GM18499 (cell line): ENCODE measurements around the gene SUGP2.

ENCODE experiments used
- ATAC-seq: cut with Tn5 transposase; IDR thresholded peaks from one replicate; pipeline ENCODE4 v1.9.1; 2021; ENCODE audit warnings: moderate number of reproducible peaks; ENCODE audit not compliant: insufficient read depth, unreplicated experiment

The SUGP2 gene

DNA sequence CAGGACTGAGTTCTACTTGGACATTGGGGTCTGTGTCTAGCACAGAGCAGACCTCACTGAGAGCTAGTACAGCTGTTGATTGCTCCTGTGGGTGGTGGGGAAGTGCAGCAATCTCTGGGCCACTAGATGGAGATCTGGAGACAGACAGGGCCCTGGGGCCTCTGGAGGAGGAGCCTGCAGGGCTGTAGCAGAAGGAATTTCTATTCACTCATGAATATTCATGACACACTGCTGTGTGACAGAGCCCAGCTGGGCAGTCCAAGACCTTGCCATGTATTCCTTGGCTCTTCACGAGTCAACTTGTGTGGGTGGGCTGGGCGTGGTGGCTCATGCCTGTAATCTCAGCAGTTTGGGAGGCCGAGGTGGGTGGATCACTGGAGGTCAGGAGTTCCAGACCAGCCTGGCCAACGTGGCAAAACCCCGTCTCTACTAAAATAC is 37.5 kb downstream of the SUGP2 start:
- ATAC-seq, result no peak

DNA sequence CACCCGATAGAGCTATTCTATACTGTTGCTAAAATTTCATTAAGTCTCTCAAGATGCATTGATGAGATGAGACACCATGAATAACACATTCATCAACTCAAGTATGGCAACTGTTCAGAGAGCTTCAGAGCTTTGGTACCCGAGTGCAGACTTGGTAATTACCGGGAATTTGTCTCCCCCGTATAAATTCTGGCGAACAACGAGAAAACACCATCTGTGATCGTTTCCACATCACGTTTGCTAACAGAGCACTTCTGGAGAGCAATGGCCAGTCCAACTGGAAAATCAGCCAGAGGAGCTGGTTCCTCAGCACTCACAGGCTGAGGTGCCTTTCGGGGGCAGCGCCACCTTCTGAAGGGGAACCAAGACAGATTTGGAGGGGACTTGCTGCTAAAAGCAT is 40.2 kb downstream of the SUGP2 start:
- no peak for ATAC-seq

DNA sequence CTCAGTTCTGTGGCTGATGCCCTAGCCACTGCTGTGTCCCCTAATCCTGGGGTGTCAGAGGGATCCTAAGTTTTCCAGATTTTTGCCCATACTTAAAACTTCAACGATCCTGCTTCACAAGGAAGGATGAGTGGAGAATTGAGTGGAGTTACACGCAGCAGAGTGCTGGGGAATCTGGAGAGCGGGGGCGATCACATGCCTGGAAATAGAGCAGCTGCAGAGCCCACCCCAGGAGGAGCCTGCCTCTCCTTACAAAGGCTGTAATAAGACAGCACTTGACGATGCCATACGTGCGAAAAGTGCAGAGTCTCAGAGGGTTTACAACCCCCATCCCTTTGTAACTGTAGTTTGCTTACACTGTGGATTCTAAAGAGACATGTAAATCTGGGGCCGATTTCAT is 40.6 kb downstream of the SUGP2 start:
- no peak for ATAC-seq

DNA sequence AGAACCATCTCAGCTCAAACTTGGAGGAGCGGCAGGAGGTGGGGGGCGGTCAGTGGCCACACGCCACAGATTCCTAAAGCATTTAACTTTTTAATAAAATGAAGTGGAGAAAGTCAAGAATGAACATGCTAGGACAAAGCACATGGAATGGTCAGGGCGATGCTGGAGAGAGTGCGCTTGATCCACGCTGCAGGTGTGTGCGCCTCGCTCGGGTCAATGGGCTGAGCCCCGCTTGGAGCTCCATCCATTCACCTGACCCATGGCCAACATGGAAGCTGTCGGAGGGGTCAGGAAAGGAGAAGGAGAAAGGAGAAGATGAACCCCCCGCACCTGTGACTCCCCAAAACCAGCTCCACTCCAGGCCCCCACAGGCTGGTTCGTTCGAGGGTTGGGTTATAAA is 41.8 kb downstream of the SUGP2 start:
- no peak for ATAC-seq

DNA sequence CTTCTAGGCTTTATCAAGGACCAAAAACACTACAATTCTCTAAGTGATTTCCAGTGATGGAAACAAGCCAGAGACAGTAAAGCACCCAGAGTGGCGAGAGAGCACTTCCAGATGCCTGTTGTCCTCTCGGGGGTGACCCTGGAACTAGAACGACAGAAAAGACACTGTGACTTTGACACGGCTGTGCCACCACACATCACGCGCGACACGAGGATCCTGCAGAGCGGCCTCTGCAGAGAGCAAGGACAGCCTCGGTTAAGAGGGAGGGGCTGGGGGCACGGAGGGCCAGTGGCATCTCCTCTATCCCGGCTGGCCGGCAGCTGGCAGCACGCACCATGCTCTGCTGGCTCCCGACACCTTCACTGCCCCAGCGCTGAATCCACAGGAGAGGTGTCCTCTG is 42.3 kb downstream of the SUGP2 start:
- ATAC-seq, result no peak

DNA sequence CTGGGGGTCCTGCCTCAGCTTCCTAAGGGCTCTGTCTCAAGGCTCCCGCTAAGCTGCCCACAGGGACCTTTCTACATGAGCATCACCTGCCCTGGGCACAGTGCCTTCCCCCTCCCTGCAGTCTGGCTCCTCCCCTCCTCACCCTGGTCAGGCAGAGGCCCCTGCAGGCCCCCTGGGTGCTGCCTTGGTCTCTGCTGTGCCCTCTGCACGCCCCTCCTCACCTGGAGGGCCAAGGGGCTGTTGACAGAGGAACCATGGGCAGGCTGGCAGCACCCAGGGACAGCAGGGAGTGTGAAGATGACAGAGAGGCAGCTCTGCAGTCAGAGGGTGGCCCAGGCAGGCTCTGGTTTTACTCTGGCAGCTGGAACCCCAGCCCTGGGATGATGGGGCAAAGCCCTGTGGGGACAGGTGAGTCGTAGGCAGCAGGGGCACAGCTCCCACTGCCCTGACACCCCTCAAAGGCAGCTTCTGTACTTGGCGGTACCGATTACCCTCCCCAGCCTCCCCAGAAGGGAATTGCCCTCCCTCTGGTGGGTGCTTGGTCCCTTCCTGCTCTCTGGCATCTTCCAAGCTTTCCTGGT is 43.1 kb downstream of the SUGP2 start:
- ATAC-seq, result no peak

DNA sequence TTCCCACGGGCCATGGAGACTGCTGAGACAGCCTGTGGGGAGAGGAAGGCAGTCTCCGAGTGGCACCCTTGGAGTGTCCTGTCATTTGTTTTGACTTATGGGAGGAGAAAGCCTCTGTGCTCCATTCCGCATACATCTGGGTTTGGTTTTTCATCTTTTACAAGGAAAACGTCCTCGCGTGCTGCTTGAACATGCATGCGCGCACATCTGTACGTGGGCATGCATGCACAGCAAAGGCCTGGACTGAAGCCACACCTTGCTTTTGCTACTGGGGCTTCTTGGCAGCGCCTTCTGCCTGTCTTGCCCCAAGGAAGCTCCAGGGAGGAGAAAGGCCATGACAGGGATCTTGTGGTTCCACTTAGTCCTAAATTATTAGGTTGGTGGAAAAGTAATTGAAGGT is 44.0 kb downstream of the SUGP2 start:
- ATAC-seq, result no peak

DNA sequence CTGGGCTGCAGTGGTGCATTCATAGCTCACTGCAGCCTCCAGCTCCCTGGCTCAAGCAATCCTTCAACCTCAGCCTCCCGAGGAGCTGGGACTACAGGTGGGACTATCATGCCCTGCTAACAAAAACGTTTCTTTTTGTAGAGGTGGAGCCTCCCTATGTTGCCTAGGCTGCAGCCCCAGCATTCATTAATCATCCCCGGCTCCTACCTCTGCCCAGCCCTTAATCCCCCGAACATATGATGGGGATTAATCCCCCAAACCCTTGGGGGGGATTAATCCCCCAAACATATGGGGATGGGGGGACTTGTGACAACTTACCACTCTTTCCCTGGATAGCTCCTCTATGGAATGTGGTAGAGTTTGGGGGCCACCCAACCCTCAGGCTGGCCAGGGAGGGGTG is 45.9 kb downstream of the SUGP2 start:
- ATAC-seq, result no peak

DNA sequence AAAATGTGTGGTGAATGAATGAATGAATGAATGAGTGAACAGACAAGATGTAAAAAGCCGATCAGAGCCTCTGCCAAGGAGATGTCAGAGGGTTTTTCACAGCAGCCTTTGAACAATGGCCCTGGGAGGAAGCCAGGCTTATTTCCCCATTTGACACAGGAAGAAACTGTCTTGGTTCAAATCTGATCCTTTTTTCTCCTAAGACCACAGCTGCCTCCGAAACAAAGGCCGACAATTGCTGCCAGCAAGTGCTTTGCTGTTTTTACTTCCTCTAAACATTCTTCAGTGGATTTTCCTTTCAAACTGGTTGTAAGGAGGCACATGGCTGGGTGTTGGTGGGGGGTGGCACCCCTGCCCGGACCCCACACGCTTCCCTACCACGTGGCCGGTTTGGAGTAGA is 48.1 kb downstream of the SUGP2 start:
- ATAC-seq, result no peak

DNA sequence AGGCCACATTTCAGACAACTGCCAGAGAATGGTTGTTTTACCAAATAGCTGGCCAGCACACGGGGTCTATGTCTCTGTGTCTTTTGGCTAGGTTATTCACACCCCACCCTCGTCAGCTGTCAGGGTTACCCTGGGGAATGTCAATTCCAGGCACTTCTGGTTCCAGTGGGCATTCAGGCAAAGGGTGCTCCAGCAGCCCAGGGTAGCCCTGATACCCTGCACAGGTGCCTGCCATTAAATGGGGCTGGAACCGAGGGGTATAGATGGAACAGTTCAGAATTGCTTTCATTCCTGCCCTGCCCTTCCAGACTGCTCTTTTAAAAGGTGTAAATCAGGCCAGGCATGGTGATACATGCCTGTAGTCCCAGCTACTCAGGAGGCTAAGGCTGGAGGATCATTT is 49.1 kb downstream of the SUGP2 start:
- no peak for ATAC-seq

DNA sequence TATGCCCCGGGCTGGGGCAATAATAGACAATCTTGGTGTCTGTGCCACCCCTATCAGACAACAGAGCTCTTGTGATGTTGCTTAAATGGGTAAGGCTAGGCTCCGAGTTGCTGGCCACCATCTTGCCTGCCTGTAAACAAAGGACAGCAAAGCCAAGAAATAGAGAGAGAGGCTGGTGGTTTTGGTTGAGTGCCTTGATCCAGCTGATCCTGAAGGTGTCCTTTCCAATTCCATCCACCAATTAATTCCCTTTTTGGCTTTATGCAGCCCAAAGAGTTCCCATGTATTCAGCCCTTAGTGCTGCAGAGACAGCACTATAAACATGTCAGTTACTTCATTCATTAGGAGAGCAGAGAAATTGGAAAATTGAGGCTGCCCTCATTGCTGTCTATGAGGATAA is 50.6 kb downstream of the SUGP2 start:
- no peak for ATAC-seq

DNA sequence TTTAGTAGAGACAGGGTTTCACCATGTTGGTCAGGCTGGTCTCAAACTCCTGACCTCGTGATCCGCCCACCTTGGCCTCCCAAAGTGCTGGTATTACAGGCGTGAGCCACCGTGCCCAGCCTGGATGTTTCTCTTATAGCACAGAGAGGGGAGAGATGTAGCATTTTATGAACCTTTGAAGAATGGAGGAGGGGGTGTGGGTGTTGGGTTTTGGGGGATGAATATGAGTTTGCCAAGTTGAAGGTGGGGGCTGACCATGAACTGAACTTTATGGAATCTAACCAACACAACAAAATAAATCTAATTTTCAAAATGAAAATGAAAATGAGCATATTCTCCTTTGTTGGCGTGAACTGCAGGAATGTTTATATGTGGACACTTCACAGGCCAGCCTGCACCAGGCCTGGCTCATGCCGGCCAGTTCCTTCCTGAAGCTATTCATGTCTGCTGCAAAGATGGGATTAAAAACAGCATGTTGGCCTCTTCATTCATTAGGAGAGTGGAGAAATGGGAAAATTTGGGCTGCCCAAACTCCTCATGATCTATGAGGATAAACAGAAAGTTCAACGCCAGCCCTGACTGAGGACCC is 52.8 kb downstream of the SUGP2 start:
- no peak for ATAC-seq

DNA sequence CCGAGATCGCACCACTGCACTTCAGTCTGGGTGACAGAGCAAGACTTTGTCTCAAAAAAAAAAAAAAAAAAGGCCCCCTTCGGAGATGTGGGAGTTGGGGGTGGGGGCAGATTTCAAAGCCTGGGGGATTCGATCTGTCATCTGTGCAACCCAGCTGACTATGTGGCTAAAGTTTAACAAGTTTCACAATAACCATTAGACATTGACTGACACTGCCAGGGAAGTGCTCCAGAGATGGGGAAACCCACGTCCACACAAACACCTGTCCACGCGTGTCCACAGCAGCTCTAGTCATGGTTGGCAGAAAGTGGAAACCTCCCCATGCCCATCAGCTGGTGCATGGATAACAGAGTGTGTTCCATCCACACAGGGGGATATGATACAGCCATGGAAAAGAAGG is 54.7 kb downstream of the SUGP2 start:
- no peak for ATAC-seq

DNA sequence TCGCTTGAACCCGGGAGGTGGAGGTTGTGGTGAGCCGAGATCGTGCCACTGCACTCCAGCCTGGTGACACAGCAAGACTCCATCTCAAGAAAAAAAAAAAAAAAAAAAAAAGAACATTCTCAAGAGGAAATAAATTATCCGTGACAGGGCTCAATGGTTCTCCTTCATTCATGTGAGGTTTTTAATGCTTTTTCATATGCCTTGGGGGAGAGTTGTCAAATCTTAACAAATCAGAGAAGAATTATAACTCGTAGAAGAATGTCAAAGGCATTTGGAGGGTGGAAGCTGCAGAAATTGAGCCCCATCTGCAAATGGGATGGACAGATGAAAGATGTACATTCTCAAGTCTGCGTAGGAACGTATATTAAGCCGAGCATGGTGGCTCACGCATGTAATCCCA is 57.4 kb downstream of the SUGP2 start:
- no peak for ATAC-seq

DNA sequence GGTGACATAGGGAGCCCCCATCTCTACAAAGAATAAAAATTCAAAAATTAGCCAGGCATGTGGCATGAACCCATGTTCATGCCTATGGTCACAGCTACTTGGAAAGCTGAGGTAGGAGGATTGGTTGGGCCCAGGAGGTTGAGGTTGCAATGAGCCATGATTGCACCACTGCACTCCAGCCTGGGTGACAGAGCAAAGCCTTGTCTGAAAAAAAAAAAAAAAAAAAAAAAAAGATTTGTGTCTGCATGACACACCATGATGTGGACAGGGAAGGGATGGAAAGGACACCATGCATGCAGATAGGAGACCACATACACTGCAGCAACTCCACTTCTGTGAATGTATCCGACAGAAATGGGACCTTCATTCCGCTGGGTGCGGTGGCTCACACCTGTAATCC is 58.3 kb downstream of the SUGP2 start:
- no peak for ATAC-seq

DNA sequence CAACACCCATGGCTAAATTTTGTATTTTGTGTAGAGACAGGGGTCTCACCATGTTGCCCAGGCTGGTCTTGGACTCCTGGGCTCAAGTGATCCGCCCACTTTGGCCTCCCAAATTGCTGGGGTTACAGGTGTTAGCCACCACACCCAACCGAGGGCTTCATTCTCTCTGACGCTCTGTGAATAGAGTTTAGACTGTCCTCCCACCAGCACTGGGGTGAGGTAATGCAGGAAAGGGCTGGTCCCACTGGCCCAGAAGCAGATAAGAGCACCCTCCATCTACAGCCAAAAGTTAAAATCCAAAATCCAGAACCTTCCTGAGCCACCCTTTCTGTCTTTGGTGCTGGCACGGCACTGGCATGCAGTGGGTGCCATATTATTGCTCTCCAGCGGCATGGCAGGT is 60.5 kb downstream of the SUGP2 start:
- no peak for ATAC-seq

DNA sequence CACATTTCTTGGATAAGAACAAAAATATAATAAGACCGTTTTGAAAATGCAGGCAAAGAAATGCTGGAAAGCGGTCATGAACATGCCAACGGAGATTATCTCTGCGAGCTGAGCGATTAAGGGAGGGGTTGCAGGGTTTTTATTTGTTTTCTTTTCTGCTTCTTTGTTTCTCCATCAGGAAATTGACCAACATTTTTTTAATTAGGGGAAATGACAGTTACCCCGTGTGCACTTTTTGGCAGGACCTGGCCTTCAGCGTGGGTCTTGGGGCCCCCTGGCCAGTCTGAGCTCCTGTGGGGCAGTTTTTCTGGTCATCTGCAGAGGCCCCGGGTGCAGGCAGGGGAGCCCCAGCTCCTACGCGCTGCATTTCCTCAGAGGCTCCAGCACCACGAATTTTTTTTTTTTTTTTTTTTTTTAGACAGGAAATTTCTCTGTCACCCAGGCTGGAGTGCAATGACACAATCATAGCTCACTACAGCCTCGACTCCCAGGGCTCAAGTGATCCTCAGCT is 61.0 kb downstream of the SUGP2 start:
- ATAC-seq, result no peak

DNA sequence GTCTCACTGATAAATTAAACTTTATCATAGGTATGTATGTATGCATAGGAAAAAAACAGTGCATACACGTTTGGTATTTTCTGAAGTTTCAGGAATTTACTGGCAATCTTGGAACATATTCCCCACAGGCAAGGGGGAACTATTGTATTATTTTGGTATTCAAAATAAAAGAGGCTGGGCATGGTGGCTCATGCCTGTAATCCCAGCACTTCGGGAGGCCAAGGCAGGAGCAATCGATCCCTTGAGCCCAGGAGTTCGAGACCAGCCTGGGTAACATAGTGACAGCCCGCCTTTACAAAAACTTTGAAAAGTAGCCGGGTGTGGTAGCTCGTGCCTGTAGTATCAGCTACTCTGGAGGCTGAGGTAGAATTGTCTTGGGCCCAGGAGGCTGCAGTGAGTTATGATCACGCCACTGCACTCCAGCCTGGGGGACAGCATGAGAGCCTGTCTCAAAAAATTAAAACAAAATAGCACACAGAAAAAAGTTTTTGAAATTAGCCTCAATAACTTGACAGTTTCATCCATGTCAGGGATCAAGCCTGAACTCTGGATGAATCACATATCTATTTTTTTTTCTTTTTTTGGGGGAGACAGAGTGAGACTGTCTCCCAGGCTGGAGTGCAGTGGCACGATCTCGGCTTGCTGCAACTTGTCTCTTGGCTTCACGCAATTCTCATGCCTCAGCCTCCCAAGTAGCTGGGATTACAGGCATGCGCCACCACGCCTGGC is 63.2 kb downstream of the SUGP2 start:
- ATAC-seq, result no peak

DNA sequence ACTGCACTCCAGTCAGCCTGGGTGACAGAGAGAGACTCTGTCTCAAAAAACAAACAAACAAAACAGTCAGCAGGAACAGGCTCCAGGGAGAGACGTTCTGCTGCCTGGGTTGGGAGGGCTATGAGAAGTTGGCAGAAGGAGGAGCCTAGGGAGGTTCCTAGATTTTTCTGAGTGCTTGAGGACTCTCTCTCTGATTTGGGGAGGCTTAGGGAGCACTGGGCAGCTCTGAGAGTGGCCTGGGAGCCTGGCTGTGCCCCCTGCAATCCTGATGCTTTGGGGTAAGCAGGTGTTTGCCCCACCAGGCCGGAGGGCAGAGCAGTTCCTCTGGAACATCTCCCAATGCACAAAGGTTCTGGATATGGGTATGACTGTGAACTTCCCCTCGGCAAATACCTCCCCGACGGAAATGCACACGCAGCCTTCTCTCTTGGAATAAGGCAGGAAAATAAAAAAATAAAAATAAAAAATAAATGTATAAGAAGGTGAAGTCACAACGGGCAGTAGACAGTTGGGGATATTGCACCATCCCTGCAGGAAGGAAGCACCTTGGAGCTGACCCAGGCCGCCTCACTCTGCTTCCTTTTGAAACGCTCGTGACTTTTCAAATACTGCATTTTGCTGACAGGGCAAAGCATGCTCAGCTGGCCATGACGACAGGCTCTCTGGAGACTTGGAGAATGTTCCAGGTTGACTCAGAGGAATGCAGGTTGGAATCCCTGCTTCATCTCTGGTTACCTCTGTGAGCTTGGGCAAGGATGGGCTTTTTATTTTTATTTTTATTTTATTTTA is 65.8 kb downstream of the SUGP2 start:
- no peak for ATAC-seq

DNA sequence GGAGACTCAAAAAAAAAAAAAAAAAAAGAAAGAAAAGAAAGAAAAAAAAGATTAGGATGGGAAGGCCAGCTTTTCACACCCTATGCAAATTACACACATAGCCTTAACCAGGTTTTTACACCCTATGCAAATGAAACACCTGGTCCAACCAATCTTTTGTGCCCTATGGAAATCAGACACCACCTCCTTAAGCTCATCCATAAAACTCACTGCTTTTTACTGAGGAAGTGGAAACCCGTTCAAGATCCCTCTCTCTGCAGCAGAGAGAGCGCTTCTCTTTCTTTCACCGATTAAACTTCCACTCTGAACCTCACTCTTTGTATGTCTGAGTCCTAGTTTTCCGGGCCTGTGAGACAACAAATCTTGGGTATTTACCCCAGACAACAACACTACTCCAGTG is 67.0 kb downstream of the SUGP2 start:
- ATAC-seq, result no peak

DNA sequence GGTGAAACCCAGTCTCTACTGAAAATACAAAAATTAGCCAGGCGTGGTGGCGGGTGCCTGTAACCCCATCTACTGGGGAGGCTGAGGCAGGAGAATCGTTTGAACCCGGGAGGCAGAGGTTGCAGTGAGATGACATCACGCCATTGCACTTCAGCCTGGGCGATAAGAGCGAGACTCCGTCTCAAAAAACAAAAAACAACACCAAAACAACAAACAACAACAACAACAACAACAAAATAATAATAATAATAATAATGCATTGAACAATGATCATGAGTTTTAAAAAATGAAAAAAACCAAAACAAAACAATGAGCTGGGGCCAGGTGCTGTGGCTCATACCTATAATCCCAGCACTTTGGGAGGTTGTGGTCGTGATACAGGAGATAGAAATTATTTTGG is 69.2 kb downstream of the SUGP2 start:
- ATAC-seq, result no peak
